T-helper 1 cell treated with Interleukin-12 subunit alpha and Interleukin-12 subunit beta and Interleukin-4 antibody, amounts not matched to agents 30 ng/mL and 1 ng/mL, for 36 hours (primary cell): ENCODE measurements around the gene OR4K5. TPM values are rescaled to one million over a fixed set of nuclear protein-coding genes. Genes with fewer than 3 reads are reported as not detected.

Experiments
- total RNA-seq: library from RNA; stranded (reverse); gene quantifications from 2 replicates; pipeline ENCODE4 v1.2.3, GENCODE V29; 2022

Gene OR4K5
- total RNA-seq, 1 donor from 2014 or later, result not detected

Other genes with a start within 250 kb of the OR4K5 start
- gene OR11H2, start 206.7 kb upstream of the OR4K5 start, total RNA-seq, result not detected in 2 replicates
- not detected in 2 replicates for gene OR4Q3, start 177.0 kb upstream of the OR4K5 start, total RNA-seq
- not detected in 2 replicates for gene OR4M1, start 147.1 kb upstream of the OR4K5 start, total RNA-seq
- not detected in 2 replicates for gene OR4N2, start 116.8 kb upstream of the OR4K5 start, total RNA-seq
- not detected in 2 replicates for gene OR4K2, start 45.5 kb upstream of the OR4K5 start, total RNA-seq
- not detected in 2 replicates for gene OR4K1, start 10.3 kb downstream of the OR4K5 start, total RNA-seq
- not detected in 2 replicates for gene OR4K15, start 55.0 kb downstream of the OR4K5 start, total RNA-seq
- gene OR4Q2, start 81.6 kb downstream of the OR4K5 start, total RNA-seq, result not detected in 2 replicates
- gene OR4K14, start 98.7 kb downstream of the OR4K5 start, total RNA-seq, result not detected in 2 replicates
- gene OR4K13, start 115.4 kb downstream of the OR4K5 start, total RNA-seq, result not detected in 2 replicates
- not detected in 2 replicates for gene OR4L1, start 139.4 kb downstream of the OR4K5 start, total RNA-seq
- not detected in 2 replicates for gene OR4K17, start 190.1 kb downstream of the OR4K5 start, total RNA-seq
- not detected in 2 replicates for gene OR4N5, start 218.2 kb downstream of the OR4K5 start, total RNA-seq